SU-DHL-6 (cell line): ENCODE data around the gene ACSM5.
"Not testable (repeated sequence)": the region's sequence is repeated elsewhere in the genome, so short reads cannot be mapped to it uniquely, and the experiment has no call there.

ENCODE experiments used
- H2AFZ ChIP-seq: fragments of 200-600 bp; sonication (generic); 2 replicates; pipeline ENCODE4 v1.6.1; 2014; ENCODE audit warnings: low read depth, mild to moderate bottlenecking, moderate library complexity, mixed read lengths, antibody characterized with exemption, low read length; ENCODE audit not compliant: severe bottlenecking
- H3F3A ChIP-seq: fragments of 200-600 bp; shearing (Covaris generic); 2 replicates; pipeline ENCODE4 v1.6.0; 2016; ENCODE audit warnings: antibody characterized with exemption, mild to moderate bottlenecking; ENCODE audit not compliant: insufficient read depth
- H3K27ac ChIP-seq: fragments of 200-600 bp; sonication (generic); 2 replicates; pipeline ENCODE4 v1.5.1; 2016; ENCODE audit warnings: low read depth, mild to moderate bottlenecking, low read length, moderate library complexity, mixed read lengths
- H3K27me3 ChIP-seq: fragments of 200-600 bp; sonication (generic), shearing (Covaris generic); 2 replicates; pipeline ENCODE4 v1.6.0; 2014; ENCODE audit warnings: mild to moderate bottlenecking, low read length
- H3K36me3 ChIP-seq: fragments of 200-600 bp; sonication (generic); 2 replicates; pipeline ENCODE4 v1.6.1; 2014; ENCODE audit warnings: mild to moderate bottlenecking, low read length, mixed read lengths
- H3K4me2 ChIP-seq: fragments of 300-600, 200-600 bp; shearing (Covaris generic), sonication (generic); 2 replicates; pipeline ENCODE4 v1.6.0; 2014; ENCODE audit warnings: low read length, low read depth, mild to moderate bottlenecking; ENCODE audit not compliant: poor library complexity, severe bottlenecking
- H3K4me3 ChIP-seq: fragments of 200-600 bp; sonication (generic); 2 replicates; pipeline ENCODE4 v1.5.1; 2014; ENCODE audit warnings: antibody characterized with exemption, low read length, mild to moderate bottlenecking, mixed read lengths; ENCODE audit not compliant: insufficient read depth, poor library complexity, severe bottlenecking
- H3K79me2 ChIP-seq: fragments of 200-600 bp; sonication (generic); 2 replicates; pipeline ENCODE4 v1.6.1; 2014; ENCODE audit warnings: mild to moderate bottlenecking, low read length, moderate library complexity; ENCODE audit not compliant: insufficient read depth
- H3K9ac ChIP-seq: fragments of 200-600 bp; sonication (generic); 2 replicates; pipeline ENCODE4 v1.7.0; 2014; ENCODE audit warnings: mild to moderate bottlenecking, low read length
- H3K9me2 ChIP-seq: fragments of 200-600 bp; sonication (generic); replicated peaks from 2 replicates; pipeline ENCODE4 v1.6.1; 2014; ENCODE audit warnings: low read length; ENCODE audit not compliant: insufficient read depth
- H3K9me3 ChIP-seq: fragments of 200-600 bp; sonication (generic); 2 replicates; pipeline ENCODE4 v1.6.1; 2014; ENCODE audit warnings: low read length, mixed read lengths; ENCODE audit not compliant: insufficient read depth
- H4K20me1 ChIP-seq: fragments of 200-600 bp; sonication (generic); 2 replicates; pipeline ENCODE4 v1.6.1; 2014; ENCODE audit warnings: low read depth, mild to moderate bottlenecking, antibody characterized with exemption, low read length, moderate library complexity, mixed read lengths

Gene ACSM5

GRCh38 chr16:20460313-20460712 lies 51.0 kb downstream of the ACSM5 start:
- H3K4me3 ChIP-seq, H3K79me2 ChIP-seq, H3K27ac ChIP-seq, H3K27me3 ChIP-seq, H3K36me3 ChIP-seq, H2AFZ ChIP-seq, H4K20me1 ChIP-seq, H3K4me2 ChIP-seq, H3K9me2 ChIP-seq, H3K9ac ChIP-seq, H3K9me3 ChIP-seq, H3F3A ChIP-seq: not testable (repeated sequence)

DNA sequence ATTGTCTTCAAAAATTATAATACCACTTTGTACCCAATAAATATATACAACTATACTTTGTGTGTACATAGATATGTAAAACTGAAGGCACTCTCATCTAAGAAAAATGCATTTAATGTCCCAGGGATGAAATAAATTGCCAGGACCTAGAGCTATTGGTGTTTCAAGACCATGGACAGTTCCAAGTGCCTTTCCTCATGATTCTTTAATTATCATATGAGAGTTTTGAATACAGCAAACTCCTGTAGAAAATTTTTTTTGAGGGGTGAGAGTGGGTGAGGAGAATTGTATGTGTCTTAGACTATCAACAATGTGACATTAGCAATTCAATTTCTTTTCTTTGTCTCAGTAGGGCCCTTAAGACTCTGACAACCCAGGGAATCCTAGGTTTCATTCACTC lies 59.6 kb downstream of the ACSM5 start:
- H3K27ac ChIP-seq, H3K9ac ChIP-seq, H3K4me2 ChIP-seq, H3K9me3 ChIP-seq, H3K4me3 ChIP-seq, H3K27me3 ChIP-seq, H4K20me1 ChIP-seq, H3K36me3 ChIP-seq, H3K9me2 ChIP-seq, H3F3A ChIP-seq, H3K79me2 ChIP-seq, H2AFZ ChIP-seq: not testable (repeated sequence)

DNA sequence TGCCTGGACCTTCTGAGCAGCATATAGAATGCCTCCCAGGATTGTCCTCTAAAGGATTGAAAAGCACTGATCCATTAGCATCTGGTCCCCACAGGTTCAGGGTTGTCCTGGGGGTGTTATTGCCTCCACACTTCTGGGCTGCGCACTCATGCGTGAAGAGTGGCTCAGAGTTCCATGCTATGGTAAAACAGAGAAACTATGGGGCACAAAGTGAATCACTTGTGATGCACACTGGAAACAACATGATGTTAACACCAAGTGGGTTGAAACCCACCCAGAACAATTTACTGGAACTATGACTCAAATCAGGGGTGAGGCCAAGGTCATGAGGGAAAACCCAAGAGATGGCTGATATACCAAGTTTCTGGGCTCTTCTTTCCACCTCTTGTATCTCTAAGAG lies 60.6 kb downstream of the ACSM5 start:
- H4K20me1 ChIP-seq, H3K9me3 ChIP-seq, H3K27me3 ChIP-seq, H3K9me2 ChIP-seq, H2AFZ ChIP-seq, H3K27ac ChIP-seq, H3F3A ChIP-seq, H3K9ac ChIP-seq, H3K36me3 ChIP-seq, H3K4me2 ChIP-seq, H3K79me2 ChIP-seq, H3K4me3 ChIP-seq: not testable (repeated sequence)

GRCh38 chr16:20470732-20471131 lies 61.4 kb downstream of the ACSM5 start:
- not testable (repeated sequence) for H3K27ac ChIP-seq, H3K4me3 ChIP-seq, H3F3A ChIP-seq, H3K9me3 ChIP-seq, H3K9ac ChIP-seq, H4K20me1 ChIP-seq, H3K9me2 ChIP-seq, H3K27me3 ChIP-seq, H3K4me2 ChIP-seq, H2AFZ ChIP-seq, H3K36me3 ChIP-seq, H3K79me2 ChIP-seq

GRCh38 chr16:20477188-20477744 lies 67.9 kb downstream of the ACSM5 start:
- not testable (repeated sequence) for H3K79me2 ChIP-seq, H3K9ac ChIP-seq, H3K36me3 ChIP-seq, H3F3A ChIP-seq, H3K27ac ChIP-seq, H3K9me2 ChIP-seq, H2AFZ ChIP-seq, H3K4me2 ChIP-seq, H3K9me3 ChIP-seq, H4K20me1 ChIP-seq, H3K4me3 ChIP-seq, H3K27me3 ChIP-seq

DNA sequence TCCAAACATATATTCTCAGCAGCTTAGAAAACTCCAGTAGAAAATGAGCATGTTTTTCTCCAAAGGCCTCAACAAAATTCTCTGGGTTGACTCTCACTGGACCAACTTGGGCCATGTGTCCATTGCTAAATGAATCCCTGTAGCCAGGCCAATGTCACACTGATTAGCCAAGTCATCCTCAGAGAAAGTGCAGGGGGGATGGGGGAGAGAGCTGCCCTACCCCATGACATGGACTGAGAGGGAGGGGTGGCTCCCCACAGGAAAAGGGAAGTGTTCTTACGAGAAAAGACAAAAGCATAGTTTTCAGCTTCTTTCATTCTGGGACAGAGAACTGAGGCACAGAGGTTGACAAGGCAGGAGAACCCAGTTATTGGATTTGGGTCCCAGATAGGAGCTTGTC lies 74.7 kb downstream of the ACSM5 start:
- H3K9me3 ChIP-seq, H4K20me1 ChIP-seq, H2AFZ ChIP-seq, H3F3A ChIP-seq, H3K9me2 ChIP-seq, H3K79me2 ChIP-seq, H3K9ac ChIP-seq, H3K27ac ChIP-seq, H3K27me3 ChIP-seq, H3K4me3 ChIP-seq, H3K36me3 ChIP-seq, H3K4me2 ChIP-seq: not testable (repeated sequence)
